ENCODE data around the gene GSG1L.

DNA sequence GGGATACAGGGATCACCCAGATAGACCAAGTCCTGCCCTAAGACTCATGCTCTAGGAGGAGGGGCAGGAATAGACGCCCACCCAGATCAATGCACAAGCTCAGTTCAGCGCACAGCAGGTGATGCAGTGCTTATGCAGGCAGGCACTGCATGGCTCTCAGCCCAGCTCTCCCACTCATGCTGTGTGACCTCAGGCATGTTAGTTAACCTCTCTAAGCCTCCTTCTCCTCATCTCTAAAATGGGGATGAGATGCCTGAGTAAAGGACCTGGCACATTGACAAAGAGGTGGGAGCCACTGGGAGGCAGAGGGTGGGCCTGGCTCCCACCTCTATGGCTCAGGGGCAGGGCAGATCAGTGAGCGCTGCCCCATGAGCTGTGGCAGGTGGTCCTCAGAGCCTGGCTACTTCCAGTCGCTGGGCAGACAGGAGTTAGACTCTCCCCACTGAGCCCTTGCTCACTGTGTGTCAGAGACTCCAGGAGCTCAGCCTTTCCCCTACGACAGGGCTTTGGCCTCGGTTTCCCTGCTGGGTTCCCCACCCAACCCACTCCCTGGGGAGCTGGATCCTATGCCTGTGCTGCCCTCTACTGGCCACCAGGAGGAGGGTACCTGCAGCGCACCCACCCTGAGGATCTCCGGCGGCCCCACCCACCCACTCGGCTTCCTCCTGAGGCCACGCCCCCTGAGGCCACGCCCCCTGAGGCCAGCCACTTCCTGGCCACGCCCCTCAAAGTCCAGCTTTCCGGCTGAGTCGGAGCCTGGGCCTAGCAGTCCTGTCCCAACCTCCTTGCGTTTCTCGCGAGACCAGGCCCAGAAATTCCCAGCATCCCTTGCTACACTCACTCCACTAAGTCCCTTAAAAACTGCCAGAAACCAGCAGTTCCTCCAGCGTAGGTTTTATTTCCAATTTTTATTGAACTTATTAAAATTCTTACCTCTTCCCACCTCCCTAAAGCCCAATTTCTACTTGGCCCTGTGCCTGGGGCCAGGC is 196.1 kb downstream of the GSG1L start:
- TF ChIP-seq EP300 (IDR thresholded peaks at IDR 0.05; ENCODE audit: low read length) (no peak), ZNF175 (CRISPR knock-in tag; IDR thresholded peaks at IDR 0.05; ENCODE audit: low read depth) (no peak)

All from K562 (cell line).